Hematopoietic multipotent progenitor cell treated with erythropoietin and hydrocortisone succinate and interleukin-3 and kit ligand, for 4 days (in vitro differentiated cells): ENCODE results near the gene MIPEP.

Source experiments
- DNase-seq: peaks from one replicate; pipeline ENCODE4 v3.0.0-alpha.2; 2015

MIPEP gene

GRCh38 chr13:23741879-23742510, 147.2 kb downstream of the MIPEP start:
- peak; percentile 48 for DNase-seq

- peak; percentile 4 for DNase-seq
These were observed 149.2 kb downstream of the MIPEP start for GRCh38 chr13:23740002-23740401.

GRCh38 chr13:23739596-23739995, 149.6 kb downstream of the MIPEP start:
- DNase-seq = no peak

GRCh38 chr13:23736541-23736940, 152.7 kb downstream of the MIPEP start:
- no peak for DNase-seq

GRCh38 chr13:23735329-23735728, 153.9 kb downstream of the MIPEP start:
- no peak for DNase-seq

- no peak for DNase-seq
These were observed 157.5 kb downstream of the MIPEP start for GRCh38 chr13:23731709-23732108.

GRCh38 chr13:23730251-23730650, 158.9 kb downstream of the MIPEP start:
- no peak for DNase-seq

- DNase-seq = no peak
These were observed 159.7 kb downstream of the MIPEP start for GRCh38 chr13:23729531-23729930.

GRCh38 chr13:23728807-23729206, 160.4 kb downstream of the MIPEP start:
- DNase-seq = no peak

- no peak for DNase-seq
These were observed 163.3 kb downstream of the MIPEP start for GRCh38 chr13:23725922-23726321.

GRCh38 chr13:23724196-23724970, 164.8 kb downstream of the MIPEP start:
- no peak for DNase-seq

- no peak for DNase-seq
These were observed 165.7 kb downstream of the MIPEP start for GRCh38 chr13:23723471-23723870.

GRCh38 chr13:23722726-23723453, 166.3 kb downstream of the MIPEP start:
- no peak for DNase-seq

GRCh38 chr13:23718996-23719395, 170.2 kb downstream of the MIPEP start:
- DNase-seq = no peak

GRCh38 chr13:23716401-23716800, 172.8 kb downstream of the MIPEP start:
- no peak for DNase-seq

GRCh38 chr13:23715762-23716235, 173.4 kb downstream of the MIPEP start:
- DNase-seq = peak; percentile 18

- DNase-seq = no peak
These were observed 174.0 kb downstream of the MIPEP start for GRCh38 chr13:23715092-23715761.

- DNase-seq = no peak
These were observed 174.5 kb downstream of the MIPEP start for GRCh38 chr13:23714672-23715071.

- no peak for DNase-seq
These were observed 177.8 kb downstream of the MIPEP start for GRCh38 chr13:23711355-23711754.

GRCh38 chr13:23710366-23710765, 178.8 kb downstream of the MIPEP start:
- no peak for DNase-seq

- DNase-seq = peak; percentile 22
These were observed 179.7 kb downstream of the MIPEP start for GRCh38 chr13:23709536-23709935.

GRCh38 chr13:23707674-23708073, 181.5 kb downstream of the MIPEP start:
- DNase-seq = peak; percentile 65

- DNase-seq = no peak
These were observed 183.6 kb downstream of the MIPEP start for GRCh38 chr13:23705583-23705982.
